ENCODE data around the gene FAM204A.

FAM204A gene

GRCh38 chr10:118272149-118272721 lies 69.9 kb downstream of the FAM204A start:
- Histone ChIP-seq H3K4me3 (ENCODE audit: insufficient read depth, low read depth, low read length, poor library complexity, severe bottlenecking) (no peak overlapping the region), H3K36me3 (ENCODE audit: control insufficient read depth, insufficient read depth, low read length) (no peaks in the 10 kb centered on the region), H3K4me1 (ENCODE audit: control insufficient read depth, insufficient read depth, low read length, poor library complexity, severe bottlenecking) (no peaks in the 10 kb centered on the region), H3K27me3 (replicated peaks; ENCODE audit: control insufficient read depth, insufficient read depth, low read length, poor library complexity, severe bottlenecking) (peaks cover 13% of the 10 kb centered on the region), H3K9me3 (ENCODE audit: control insufficient read depth, low read length) (no peaks in the 10 kb centered on the region), H3K27ac (ENCODE audit: insufficient read depth, low read length, poor library complexity, severe bottlenecking) (no peak overlapping the region)
- no peak for DNase-seq

GRCh38 chr10:118271671-118272070 lies 70.5 kb downstream of the FAM204A start:
- H3K4me3 ChIP-seq (ENCODE audit: insufficient read depth, low read depth, low read length, poor library complexity, severe bottlenecking): no peak overlapping the region
- DNase-seq: no peak
- peaks cover 13% of the 10 kb centered on the region for H3K27me3 ChIP-seq (replicated peaks; ENCODE audit: control insufficient read depth, insufficient read depth, low read length, poor library complexity, severe bottlenecking)
- no peaks in the 10 kb centered on the region for H3K36me3 ChIP-seq (ENCODE audit: control insufficient read depth, insufficient read depth, low read length)
- no peaks in the 10 kb centered on the region for H3K9me3 ChIP-seq (ENCODE audit: control insufficient read depth, low read length)
- H3K27ac ChIP-seq (ENCODE audit: insufficient read depth, low read length, poor library complexity, severe bottlenecking): no peak overlapping the region
- H3K4me1 ChIP-seq (ENCODE audit: control insufficient read depth, insufficient read depth, low read length, poor library complexity, severe bottlenecking): no peaks in the 10 kb centered on the region

GRCh38 chr10:118266098-118266748 lies 75.9 kb downstream of the FAM204A start:
- H3K36me3 ChIP-seq (ENCODE audit: control insufficient read depth, insufficient read depth, low read length): no peaks in the 10 kb centered on the region
- no peaks in the 10 kb centered on the region for H3K9me3 ChIP-seq (ENCODE audit: control insufficient read depth, low read length)
- DNase-seq: no peak
- H3K27ac ChIP-seq (ENCODE audit: insufficient read depth, low read length, poor library complexity, severe bottlenecking): no peak overlapping the region
- H3K4me3 ChIP-seq (ENCODE audit: insufficient read depth, low read depth, low read length, poor library complexity, severe bottlenecking): no peak overlapping the region
- no peaks in the 10 kb centered on the region for H3K4me1 ChIP-seq (ENCODE audit: control insufficient read depth, insufficient read depth, low read length, poor library complexity, severe bottlenecking)
- peaks cover 6% of the 10 kb centered on the region for H3K27me3 ChIP-seq (replicated peaks; ENCODE audit: control insufficient read depth, insufficient read depth, low read length, poor library complexity, severe bottlenecking)

- H3K27ac ChIP-seq (ENCODE audit: insufficient read depth, low read length, poor library complexity, severe bottlenecking): no peak overlapping the region
- H3K36me3 ChIP-seq (ENCODE audit: control insufficient read depth, insufficient read depth, low read length): no peaks in the 10 kb centered on the region
- no peaks in the 10 kb centered on the region for H3K9me3 ChIP-seq (ENCODE audit: control insufficient read depth, low read length)
- no peak overlapping the region for H3K4me3 ChIP-seq (ENCODE audit: insufficient read depth, low read depth, low read length, poor library complexity, severe bottlenecking)
- no peak for DNase-seq
- H3K4me1 ChIP-seq (ENCODE audit: control insufficient read depth, insufficient read depth, low read length, poor library complexity, severe bottlenecking): no peaks in the 10 kb centered on the region
- peaks cover 6% of the 10 kb centered on the region for H3K27me3 ChIP-seq (replicated peaks; ENCODE audit: control insufficient read depth, insufficient read depth, low read length, poor library complexity, severe bottlenecking)
Observed at GRCh38 chr10:118264838-118265470, 77.2 kb downstream of the FAM204A start.

DNA sequence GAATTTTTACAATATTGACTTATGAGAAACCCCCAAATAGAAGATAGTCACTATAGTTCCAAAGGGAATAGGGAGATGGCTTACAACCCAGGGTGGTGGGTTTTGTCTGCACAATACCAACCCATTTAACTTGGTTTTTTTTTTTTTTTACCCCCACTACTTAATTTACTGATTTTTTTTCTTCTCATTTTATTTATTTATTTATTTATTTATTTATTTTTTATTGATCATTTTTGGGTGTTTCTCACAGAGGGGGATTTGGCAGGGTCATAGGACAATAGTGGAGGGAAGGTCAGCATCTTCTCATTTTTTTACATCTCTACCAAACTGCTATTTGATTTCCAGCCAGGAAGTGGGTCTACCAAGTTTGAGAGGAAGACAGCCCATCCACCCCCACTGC lies 77.9 kb downstream of the FAM204A start:
- H3K27me3 ChIP-seq (replicated peaks; ENCODE audit: control insufficient read depth, insufficient read depth, low read length, poor library complexity, severe bottlenecking): peaks cover 6% of the 10 kb centered on the region
- no peaks in the 10 kb centered on the region for H3K4me1 ChIP-seq (ENCODE audit: control insufficient read depth, insufficient read depth, low read length, poor library complexity, severe bottlenecking)
- H3K27ac ChIP-seq (ENCODE audit: insufficient read depth, low read length, poor library complexity, severe bottlenecking): no peak overlapping the region
- DNase-seq: no peak
- no peaks in the 10 kb centered on the region for H3K36me3 ChIP-seq (ENCODE audit: control insufficient read depth, insufficient read depth, low read length)
- H3K4me3 ChIP-seq (ENCODE audit: insufficient read depth, low read depth, low read length, poor library complexity, severe bottlenecking): no peak overlapping the region
- H3K9me3 ChIP-seq (ENCODE audit: control insufficient read depth, low read length): no peaks in the 10 kb centered on the region

- no peaks in the 10 kb centered on the region for H3K4me1 ChIP-seq (ENCODE audit: control insufficient read depth, insufficient read depth, low read length, poor library complexity, severe bottlenecking)
- no peak for DNase-seq
- H3K9me3 ChIP-seq (ENCODE audit: control insufficient read depth, low read length): no peaks in the 10 kb centered on the region
Observed at GRCh38 chr10:118262538-118262937, 79.6 kb downstream of the FAM204A start.

DNA sequence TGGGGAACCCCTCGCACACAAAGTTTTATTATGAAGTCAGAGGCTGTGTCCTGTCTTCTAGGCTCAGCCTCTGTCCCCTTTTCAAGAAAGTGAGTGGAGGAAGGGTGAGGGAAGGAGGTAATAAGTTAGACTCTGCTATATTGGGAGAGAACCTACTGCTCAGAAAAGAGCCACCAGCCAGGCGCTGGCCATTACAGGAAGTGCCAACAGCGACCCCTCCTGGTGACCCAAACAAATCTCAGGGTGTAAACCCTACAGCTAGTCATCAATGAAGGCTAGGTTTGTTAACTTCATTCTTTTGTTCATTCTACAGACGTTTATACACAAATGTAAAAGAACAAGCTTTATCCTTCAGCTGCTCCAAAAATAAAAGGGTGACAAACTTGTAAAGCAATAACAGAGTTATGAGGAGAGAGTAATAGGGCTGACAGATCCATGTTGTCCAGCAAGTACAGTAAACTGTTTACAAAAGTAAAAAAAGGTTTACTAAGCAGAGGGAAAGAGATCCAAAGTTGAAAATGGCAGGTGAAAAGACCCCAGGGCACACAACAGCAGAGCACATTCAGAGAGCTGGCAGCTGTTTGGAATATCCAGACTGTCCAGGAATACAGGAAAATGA lies 82.7 kb downstream of the FAM204A start:
- DNase-seq: no peak
- no peaks in the 10 kb centered on the region for H3K36me3 ChIP-seq (ENCODE audit: control insufficient read depth, insufficient read depth, low read length)
- no peak overlapping the region for H3K4me3 ChIP-seq (ENCODE audit: insufficient read depth, low read depth, low read length, poor library complexity, severe bottlenecking)
- no peak overlapping the region for H3K27ac ChIP-seq (ENCODE audit: insufficient read depth, low read length, poor library complexity, severe bottlenecking)
- H3K4me1 ChIP-seq (ENCODE audit: control insufficient read depth, insufficient read depth, low read length, poor library complexity, severe bottlenecking): no peaks in the 10 kb centered on the region
- no peaks in the 10 kb centered on the region for H3K27me3 ChIP-seq (replicated peaks; ENCODE audit: control insufficient read depth, insufficient read depth, low read length, poor library complexity, severe bottlenecking)
- H3K9me3 ChIP-seq (ENCODE audit: control insufficient read depth, low read length): no peaks in the 10 kb centered on the region

More at GRCh38 chr10:118262538-118262937, 79.6 kb downstream of the FAM204A start:
- H3K36me3 ChIP-seq (ENCODE audit: control insufficient read depth, insufficient read depth, low read length): no peaks in the 10 kb centered on the region
- no peak overlapping the region for H3K4me3 ChIP-seq (ENCODE audit: insufficient read depth, low read depth, low read length, poor library complexity, severe bottlenecking)
- H3K27ac ChIP-seq (ENCODE audit: insufficient read depth, low read length, poor library complexity, severe bottlenecking): no peak overlapping the region
- no peaks in the 10 kb centered on the region for H3K27me3 ChIP-seq (replicated peaks; ENCODE audit: control insufficient read depth, insufficient read depth, low read length, poor library complexity, severe bottlenecking)

DNA sequence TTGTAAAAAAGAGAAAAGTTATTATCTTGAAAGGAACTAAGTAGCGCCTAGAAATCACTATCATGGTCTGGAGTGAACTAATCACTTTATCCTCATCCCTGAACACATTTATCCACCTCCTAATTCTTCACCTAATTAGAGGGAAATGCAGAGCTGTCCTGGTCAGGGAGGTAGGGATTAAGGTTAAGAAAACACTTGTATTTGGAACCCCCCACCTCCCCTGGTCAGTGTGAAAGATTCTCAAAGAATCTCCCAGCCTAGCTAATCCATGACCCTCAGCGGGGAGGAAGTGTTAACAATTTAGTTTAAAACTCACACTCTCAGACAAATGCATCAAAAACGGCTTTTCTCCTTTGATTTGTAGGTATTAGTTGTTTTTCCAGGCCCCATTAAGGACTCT lies 83.8 kb downstream of the FAM204A start:
- H3K4me1 ChIP-seq (ENCODE audit: control insufficient read depth, insufficient read depth, low read length, poor library complexity, severe bottlenecking): no peaks in the 10 kb centered on the region
- no peak overlapping the region for H3K4me3 ChIP-seq (ENCODE audit: insufficient read depth, low read depth, low read length, poor library complexity, severe bottlenecking)
- no peak overlapping the region for H3K27ac ChIP-seq (ENCODE audit: insufficient read depth, low read length, poor library complexity, severe bottlenecking)
- no peaks in the 10 kb centered on the region for H3K9me3 ChIP-seq (ENCODE audit: control insufficient read depth, low read length)
- H3K27me3 ChIP-seq (replicated peaks; ENCODE audit: control insufficient read depth, insufficient read depth, low read length, poor library complexity, severe bottlenecking): no peaks in the 10 kb centered on the region
- no peak for DNase-seq
- no peaks in the 10 kb centered on the region for H3K36me3 ChIP-seq (ENCODE audit: control insufficient read depth, insufficient read depth, low read length)

- no peak overlapping the region for H3K4me3 ChIP-seq (ENCODE audit: insufficient read depth, low read depth, low read length, poor library complexity, severe bottlenecking)
- no peaks in the 10 kb centered on the region for H3K36me3 ChIP-seq (ENCODE audit: control insufficient read depth, insufficient read depth, low read length)
Observed at GRCh38 chr10:118256825-118257570, 85.1 kb downstream of the FAM204A start.

More at GRCh38 chr10:118256825-118257570, 85.1 kb downstream of the FAM204A start:
- DNase-seq: no peak
- Histone ChIP-seq H3K9me3 (ENCODE audit: control insufficient read depth, low read length) (no peaks in the 10 kb centered on the region), H3K4me1 (ENCODE audit: control insufficient read depth, insufficient read depth, low read length, poor library complexity, severe bottlenecking) (no peaks in the 10 kb centered on the region), H3K27ac (ENCODE audit: insufficient read depth, low read length, poor library complexity, severe bottlenecking) (no peak overlapping the region), H3K27me3 (replicated peaks; ENCODE audit: control insufficient read depth, insufficient read depth, low read length, poor library complexity, severe bottlenecking) (no peaks in the 10 kb centered on the region)
